ENCODE results near the gene C10orf90.

Gene C10orf90

GRCh38 chr10:126376956-126377355, 293.5 kb downstream of the C10orf90 start:
- no peak for TF ChIP-seq TAF1 (IDR thresholded peaks at IDR 0.05; ENCODE audit: borderline replicate concordance, insufficient read depth, low read length)
- no peak for TF ChIP-seq REST (IDR thresholded peaks at IDR 0.05; ENCODE audit: insufficient read depth in 1 of 2, low read depth in 2 of 2, low read length in 2 of 2)
- no peak for TF ChIP-seq FOXP2 (optimal IDR thresholded peaks at IDR 0.05; ENCODE audit: borderline replicate concordance, extremely low read depth, extremely low read length, insufficient read depth)
- no peak for TF ChIP-seq SIN3A (IDR thresholded peaks at IDR 0.05; ENCODE audit: borderline replicate concordance, insufficient read depth, low read length)
- no peak for TF ChIP-seq POLR2AphosphoS5 (IDR thresholded peaks at IDR 0.05; ENCODE audit: low read depth, low read length)

- TF ChIP-seq POLR2AphosphoS5 (IDR thresholded peaks at IDR 0.05; ENCODE audit: low read depth, low read length) (no peak), REST (IDR thresholded peaks at IDR 0.05; ENCODE audit: insufficient read depth in 1 of 2, low read depth in 2 of 2, low read length in 2 of 2) (no peak), SIN3A (IDR thresholded peaks at IDR 0.05; ENCODE audit: borderline replicate concordance, insufficient read depth, low read length) (no peak), TAF1 (IDR thresholded peaks at IDR 0.05; ENCODE audit: borderline replicate concordance, insufficient read depth, low read length) (no peak), FOXP2 (optimal IDR thresholded peaks at IDR 0.05; ENCODE audit: borderline replicate concordance, extremely low read depth, extremely low read length, insufficient read depth) (no peak)
Observed at GRCh38 chr10:126375926-126376554, 294.5 kb downstream of the C10orf90 start.

GRCh38 chr10:126375299-126375698, 295.2 kb downstream of the C10orf90 start:
- TF ChIP-seq REST (IDR thresholded peaks at IDR 0.05; ENCODE audit: insufficient read depth in 1 of 2, low read depth in 2 of 2, low read length in 2 of 2), result no peak
- no peak for TF ChIP-seq POLR2AphosphoS5 (IDR thresholded peaks at IDR 0.05; ENCODE audit: low read depth, low read length)
- TF ChIP-seq FOXP2 (optimal IDR thresholded peaks at IDR 0.05; ENCODE audit: borderline replicate concordance, extremely low read depth, extremely low read length, insufficient read depth), result no peak
- TF ChIP-seq SIN3A (IDR thresholded peaks at IDR 0.05; ENCODE audit: borderline replicate concordance, insufficient read depth, low read length), result no peak
- TF ChIP-seq TAF1 (IDR thresholded peaks at IDR 0.05; ENCODE audit: borderline replicate concordance, insufficient read depth, low read length), result no peak
